ENCODE data around the gene ARHGAP6.

Gene ARHGAP6

GRCh38 chrX:11296051-11296450, 369.7 kb downstream of the ARHGAP6 start:
- DNase-seq (ENCODE audit: low read depth in 2 of 2): no peak

DNA sequence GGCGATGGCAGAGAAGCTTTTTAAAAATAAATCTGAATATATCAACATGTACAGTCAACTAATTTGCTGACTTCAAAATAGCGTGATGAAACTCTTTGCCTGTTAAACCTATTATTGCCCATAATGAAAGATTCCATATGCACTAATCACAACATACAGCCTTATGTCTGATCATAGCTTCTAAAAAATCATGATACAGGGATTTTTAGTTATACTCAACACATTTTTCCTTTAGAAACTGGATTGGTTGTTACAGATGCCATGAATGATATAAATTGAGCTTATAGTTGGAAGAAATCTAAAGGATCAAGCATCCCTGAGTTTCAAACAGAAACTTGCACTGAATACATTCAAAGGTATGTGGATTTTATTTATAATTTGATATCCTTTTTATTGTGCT, 372.6 kb downstream of the ARHGAP6 start, which contains the start of gene AMELX:
AMELX (plus strand) TSS at position 301 of the 400 bp plus-strand sequence. CDS start 1,376 bp downstream, outside the sequence.
- no peak for DNase-seq (ENCODE audit: low read depth in 2 of 2)

DNA sequence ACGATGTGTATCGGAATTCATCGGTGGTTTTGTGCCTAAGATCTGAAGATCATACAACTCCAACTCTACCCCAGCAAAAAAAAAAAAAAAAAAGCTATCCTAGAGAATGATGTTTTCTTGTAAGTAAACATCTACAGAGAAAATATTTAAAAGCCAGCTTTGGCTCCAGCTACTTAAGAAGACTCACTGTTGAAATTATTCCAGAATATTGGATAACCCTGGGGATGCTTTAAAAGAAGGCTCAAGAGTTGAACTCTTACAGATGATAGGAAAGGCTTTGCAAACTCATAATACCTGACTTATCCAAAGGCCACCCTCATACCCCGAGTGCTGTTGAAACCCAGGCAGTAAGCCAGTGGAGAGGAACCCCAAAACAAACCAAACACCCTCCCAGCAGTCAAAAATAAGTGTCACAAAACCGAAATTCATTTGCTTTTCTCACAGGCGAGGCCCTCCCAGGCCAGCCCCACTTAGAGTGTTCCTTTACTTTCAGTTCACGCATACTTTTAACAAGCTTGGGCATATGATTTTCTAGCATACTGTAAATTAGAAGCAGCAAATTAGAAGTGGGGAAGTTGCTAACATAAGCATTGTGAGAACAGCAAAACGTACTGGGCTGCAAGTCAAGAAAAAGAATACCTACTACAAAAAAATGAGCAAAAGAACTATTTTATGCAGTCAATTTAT, 375.2 kb downstream of the ARHGAP6 start:
- no peak for DNase-seq (ENCODE audit: low read depth in 2 of 2)

DNA sequence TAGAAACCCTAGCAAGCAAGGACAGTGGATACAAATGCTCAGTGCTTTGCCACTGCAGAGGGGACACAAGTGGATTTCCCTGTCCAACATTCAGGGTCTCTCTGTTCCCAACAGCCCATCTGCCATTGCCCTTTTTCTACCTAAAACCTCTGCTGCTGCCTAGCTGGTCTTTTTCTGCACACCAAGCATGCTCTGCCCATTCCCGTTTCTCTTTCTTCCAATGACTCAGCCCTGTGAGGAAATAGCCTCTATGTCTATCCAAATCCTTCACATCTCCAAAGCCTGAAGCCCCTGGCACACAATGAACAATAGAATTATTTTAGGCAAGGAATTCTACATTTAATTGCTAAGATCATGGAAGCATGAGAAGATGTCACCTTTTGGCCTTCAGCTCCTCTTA, 378.2 kb downstream of the ARHGAP6 start:
- no peak for DNase-seq (ENCODE audit: low read depth in 2 of 2)

DNA sequence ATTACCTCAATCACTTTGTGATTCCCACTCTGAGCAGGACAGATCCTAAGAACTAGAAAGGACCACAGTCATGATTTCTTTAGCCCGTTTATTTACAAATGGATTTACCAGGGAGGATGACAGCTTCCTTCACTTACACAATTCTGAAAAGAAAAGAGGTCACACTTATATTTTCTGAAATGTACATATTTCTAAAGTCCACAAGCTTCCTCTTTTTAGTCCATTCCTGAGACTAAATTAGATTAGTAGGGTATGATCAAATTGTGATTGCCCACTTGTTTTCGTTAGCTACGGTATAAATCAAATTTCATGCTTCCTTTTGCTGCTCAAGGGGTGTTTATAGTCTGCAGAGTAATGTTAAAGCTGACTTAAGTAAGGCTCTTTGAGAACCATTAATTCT, 380.1 kb downstream of the ARHGAP6 start:
- DNase-seq (ENCODE audit: low read depth in 2 of 2): no peak

GRCh38 chrX:11282043-11282442, 383.7 kb downstream of the ARHGAP6 start:
- no peak for DNase-seq (ENCODE audit: low read depth in 2 of 2)

GRCh38 chrX:11273544-11273943, 392.2 kb downstream of the ARHGAP6 start:
- DNase-seq (ENCODE audit: low read depth in 2 of 2): no peak

DNA sequence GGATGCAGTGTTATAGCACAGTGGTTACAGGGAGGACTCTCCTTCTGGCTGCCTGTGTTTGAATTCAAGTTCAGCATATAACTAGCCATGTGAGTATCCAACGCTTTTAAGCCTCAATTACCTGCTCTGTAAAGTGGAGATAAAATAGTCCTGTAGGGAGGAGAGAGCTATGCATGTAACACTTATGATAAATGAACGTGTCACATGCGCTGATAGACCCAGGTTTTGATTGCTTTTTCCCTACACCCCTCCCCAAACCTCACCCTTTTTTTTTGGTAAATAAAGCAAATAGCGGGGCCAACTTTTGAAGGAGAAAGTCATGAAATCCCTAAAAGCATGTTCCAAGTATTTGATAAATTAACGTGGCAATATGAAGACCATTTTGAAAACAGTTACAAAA, 392.9 kb downstream of the ARHGAP6 start:
- no peak for DNase-seq (ENCODE audit: low read depth in 2 of 2)

GRCh38 chrX:11272290-11272689, 393.4 kb downstream of the ARHGAP6 start:
- no peak for DNase-seq (ENCODE audit: low read depth in 2 of 2)

DNA sequence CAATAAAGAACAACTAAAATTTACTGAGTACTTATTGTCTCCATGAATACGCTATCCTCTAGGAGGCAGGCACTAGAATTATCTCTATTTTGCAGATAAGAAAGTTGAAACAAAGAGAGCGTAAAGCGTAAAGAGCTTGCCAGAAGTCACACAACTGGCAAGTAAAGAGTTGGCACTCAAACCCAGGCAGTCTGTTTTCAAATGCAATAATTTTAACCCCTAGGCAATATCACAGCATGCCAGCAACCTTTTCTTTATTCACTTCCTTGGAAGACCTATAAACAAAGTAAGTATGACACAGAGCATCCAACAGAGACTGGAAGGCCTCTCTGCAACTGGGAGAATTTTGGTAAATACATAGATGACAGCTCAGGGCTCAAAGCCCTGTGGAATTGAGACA, 395.7 kb downstream of the ARHGAP6 start:
- DNase-seq (ENCODE audit: low read depth in 2 of 2): no peak

- no peak for DNase-seq (ENCODE audit: low read depth in 2 of 2)
These were observed 396.7 kb downstream of the ARHGAP6 start for GRCh38 chrX:11269006-11269405.

- DNase-seq (ENCODE audit: low read depth in 2 of 2): no peak
These were observed 398.3 kb downstream of the ARHGAP6 start for GRCh38 chrX:11267425-11267824.

DNA sequence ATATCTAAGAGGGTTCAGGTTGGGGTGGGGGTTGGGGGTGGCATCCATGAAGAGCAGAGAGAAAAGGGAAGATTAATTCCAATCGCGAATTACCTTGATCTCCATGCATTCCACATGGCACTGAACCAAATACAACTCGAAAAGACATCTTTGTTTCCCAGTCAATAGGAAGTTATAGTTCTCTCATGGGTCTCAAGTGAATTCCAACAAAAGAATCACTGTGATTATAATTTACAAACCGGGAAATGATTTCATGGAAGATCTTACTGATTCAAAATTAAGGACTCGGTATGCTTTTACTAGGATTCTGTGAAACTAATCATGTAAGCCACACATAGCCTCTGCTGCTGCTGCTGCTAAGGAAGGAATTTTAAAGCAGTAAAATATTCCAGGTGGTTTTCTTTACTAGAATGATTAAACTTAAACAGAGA, 399.1 kb downstream of the ARHGAP6 start:
- no peak for DNase-seq (ENCODE audit: low read depth in 2 of 2)

GRCh38 chrX:11265352-11265751, 400.4 kb downstream of the ARHGAP6 start:
- no peak for DNase-seq (ENCODE audit: low read depth in 2 of 2)

DNA sequence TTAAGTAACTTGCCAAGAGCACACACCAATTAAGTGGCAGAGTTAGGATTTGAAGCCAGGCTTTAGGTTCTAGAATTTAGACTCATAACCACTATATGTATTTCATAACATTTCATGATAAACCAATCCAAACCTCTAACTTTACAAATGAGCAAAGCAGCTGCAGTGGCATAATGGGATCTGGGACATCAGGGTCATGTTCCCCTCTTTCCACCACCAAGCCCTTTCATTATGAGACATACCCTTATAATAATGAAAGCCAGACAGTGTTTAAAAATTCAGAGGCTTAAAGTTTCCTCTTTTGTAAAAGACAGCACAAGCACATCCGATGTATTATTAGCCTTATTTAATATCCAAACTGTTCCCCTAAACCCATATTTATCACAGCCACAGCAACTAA, 400.8 kb downstream of the ARHGAP6 start:
- DNase-seq (ENCODE audit: low read depth in 2 of 2): no peak

- no peak for DNase-seq (ENCODE audit: low read depth in 2 of 2)
These were observed 404.5 kb downstream of the ARHGAP6 start for GRCh38 chrX:11261260-11261659.

- no peak for DNase-seq (ENCODE audit: low read depth in 2 of 2)
These were observed 406.3 kb downstream of the ARHGAP6 start for GRCh38 chrX:11259437-11259836.

DNA sequence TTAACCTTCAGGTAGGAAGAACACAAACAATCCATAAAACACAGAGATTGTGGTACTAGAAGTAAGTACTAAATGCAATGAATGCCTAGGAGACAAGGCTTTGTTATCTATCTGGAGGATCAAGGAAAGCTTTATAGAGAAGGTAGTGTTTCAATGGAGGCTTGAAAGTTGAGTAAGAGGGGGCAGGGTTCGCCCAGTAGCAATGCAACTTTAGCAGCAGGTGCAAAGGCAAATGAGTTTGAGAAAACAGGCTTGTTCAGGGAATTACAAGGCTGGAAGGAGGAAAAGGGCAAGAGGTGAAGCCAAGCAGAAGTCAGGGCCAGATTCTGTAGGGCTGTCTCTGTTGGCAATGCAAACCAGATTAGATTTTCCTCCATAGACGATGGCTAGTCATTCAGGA, 408.0 kb downstream of the ARHGAP6 start:
- DNase-seq (ENCODE audit: low read depth in 2 of 2): no peak

- no peak for DNase-seq (ENCODE audit: low read depth in 2 of 2)
These were observed 408.4 kb downstream of the ARHGAP6 start for GRCh38 chrX:11257290-11257689.

DNA sequence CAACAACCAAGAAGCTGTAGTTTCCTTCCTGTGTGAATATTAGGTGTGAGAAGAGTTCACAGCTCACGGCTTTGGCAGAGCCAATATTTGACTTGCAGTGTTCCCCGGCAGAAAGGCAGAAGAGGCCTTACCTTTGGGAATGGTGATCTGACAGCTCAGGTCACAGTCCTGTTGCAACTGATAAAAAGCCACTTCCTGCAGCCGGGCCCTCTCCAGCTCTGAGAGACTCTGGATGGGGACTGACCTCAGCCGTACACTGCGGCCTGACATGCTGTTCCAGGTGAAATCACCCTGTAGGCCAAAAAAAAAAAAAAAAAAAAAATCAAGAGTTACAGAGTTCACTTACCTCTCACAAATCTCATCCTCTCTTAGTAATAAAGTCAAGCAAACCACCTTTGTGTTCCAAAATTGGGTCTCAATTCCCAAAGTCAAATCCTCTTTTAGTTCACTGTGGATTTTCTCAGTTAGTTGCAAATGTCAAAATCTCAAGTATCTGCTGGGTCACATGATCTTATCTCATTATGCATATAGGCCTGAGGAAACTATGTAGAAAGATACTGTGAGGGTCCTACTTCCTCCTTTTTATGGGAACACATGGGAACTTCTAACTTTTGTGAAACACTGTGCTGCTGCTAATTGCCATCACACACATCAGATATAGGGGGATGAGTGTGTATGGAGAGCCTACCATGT, 411.2 kb downstream of the ARHGAP6 start:
- DNase-seq (ENCODE audit: low read depth in 2 of 2): no peak

DNA sequence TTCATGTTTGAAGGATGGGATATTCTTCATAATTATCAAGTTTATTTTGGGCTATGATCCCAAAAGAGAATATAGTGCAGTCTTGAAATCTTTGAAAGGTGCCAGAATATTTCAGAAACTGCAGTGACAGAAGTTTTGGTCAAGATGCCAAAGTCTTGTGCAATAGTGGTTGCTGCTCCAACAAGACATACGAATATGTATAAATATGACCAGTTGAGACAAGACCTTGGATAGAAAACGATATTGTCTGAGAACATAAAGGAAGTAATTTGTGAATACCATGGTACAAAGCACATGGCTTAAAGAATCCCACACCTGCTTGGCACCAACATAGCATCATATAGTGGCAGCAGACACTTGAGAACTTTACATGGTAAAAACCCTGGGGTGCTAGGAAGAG, 421.1 kb downstream of the ARHGAP6 start:
- DNase-seq (ENCODE audit: low read depth in 2 of 2): no peak

GRCh38 chrX:11242704-11243103, 423.0 kb downstream of the ARHGAP6 start:
- no peak for DNase-seq (ENCODE audit: low read depth in 2 of 2)

- DNase-seq (ENCODE audit: low read depth in 2 of 2): no peak
These were observed 424.0 kb downstream of the ARHGAP6 start for GRCh38 chrX:11241720-11242119.

Data from stimulated activated CD4-positive, alpha-beta T cell treated with anti-CD3 and anti-CD28 coated beads, Interleukin-1b, Interleukin-23, amount 100 ng/mL, for 4 hours (primary cell).